ENCODE data around the gene ARHGAP44. TPM values are rescaled to one million over a fixed set of nuclear protein-coding genes. Genes with fewer than 3 reads are reported as not detected.

The ARHGAP44 gene
- total and polyA plus RNA-seq, 2 of the 8 experiments (the other 6 are each of a cell fraction or from before 2014, with no cell fraction given) = 6.2 to 22.2 TPM

- TF ChIP-seq HDAC2 (IDR thresholded peaks at IDR 0.05; ENCODE audit: borderline replicate concordance in 1 of 2, low read depth in 2 of 2, low read length in 2 of 2) = no peak
- no peak for TF ChIP-seq SP2 (IDR thresholded peaks at IDR 0.05; ENCODE audit: low read length)
- TF ChIP-seq SUZ12 (IDR thresholded peaks at IDR 0.05; ENCODE audit: low read length) = no peak
- no peak for TF ChIP-seq SRF (IDR thresholded peaks at IDR 0.05; ENCODE audit: low read depth, low read length)
- no peak for TF ChIP-seq YY1 (IDR thresholded peaks at IDR 0.05; ENCODE audit: low read depth, low read length)
- no peak for TF ChIP-seq BACH1 (IDR thresholded peaks at IDR 0.05; ENCODE audit: low read length)
- TF ChIP-seq GABPA (IDR thresholded peaks at IDR 0.05; ENCODE audit: borderline replicate concordance, insufficient read depth, low read length) = no peak
These were observed 219.2 kb downstream of the ARHGAP44 start (continued) for GRCh38 chr17:13008461-13008860.

All from H1 (cell line).